Panc1 (cell line): ENCODE results near the gene RASA3.

Experiments used
- CTCF ChIP-seq: fragments of 450-650 bp; IDR thresholded peaks from 2 replicates; pipeline ENCODE4 v1.5.1; 2017; ENCODE audit warnings: mild to moderate bottlenecking
- TF ChIP-seq, protein P1 (sequence below), 2 experiments: IDR thresholded peaks; 2 replicates each; pipeline ENCODE4 v1.6.1; 2011 to 2012; ENCODE audit warnings: low read depth in 2 of 2, control low read depth in 1 of 2, low read length in 1 of 2, mild to moderate bottlenecking in 1 of 2, moderate library complexity in 1 of 2; ENCODE audit not compliant: insufficient read depth in 1 of 2

GRCh38 chr13:113943821-113944565, 188.4 kb downstream of the RASA3 start:
- no peak for TF ChIP-seq CTCF
- TF ChIP-seq, protein P1, sequence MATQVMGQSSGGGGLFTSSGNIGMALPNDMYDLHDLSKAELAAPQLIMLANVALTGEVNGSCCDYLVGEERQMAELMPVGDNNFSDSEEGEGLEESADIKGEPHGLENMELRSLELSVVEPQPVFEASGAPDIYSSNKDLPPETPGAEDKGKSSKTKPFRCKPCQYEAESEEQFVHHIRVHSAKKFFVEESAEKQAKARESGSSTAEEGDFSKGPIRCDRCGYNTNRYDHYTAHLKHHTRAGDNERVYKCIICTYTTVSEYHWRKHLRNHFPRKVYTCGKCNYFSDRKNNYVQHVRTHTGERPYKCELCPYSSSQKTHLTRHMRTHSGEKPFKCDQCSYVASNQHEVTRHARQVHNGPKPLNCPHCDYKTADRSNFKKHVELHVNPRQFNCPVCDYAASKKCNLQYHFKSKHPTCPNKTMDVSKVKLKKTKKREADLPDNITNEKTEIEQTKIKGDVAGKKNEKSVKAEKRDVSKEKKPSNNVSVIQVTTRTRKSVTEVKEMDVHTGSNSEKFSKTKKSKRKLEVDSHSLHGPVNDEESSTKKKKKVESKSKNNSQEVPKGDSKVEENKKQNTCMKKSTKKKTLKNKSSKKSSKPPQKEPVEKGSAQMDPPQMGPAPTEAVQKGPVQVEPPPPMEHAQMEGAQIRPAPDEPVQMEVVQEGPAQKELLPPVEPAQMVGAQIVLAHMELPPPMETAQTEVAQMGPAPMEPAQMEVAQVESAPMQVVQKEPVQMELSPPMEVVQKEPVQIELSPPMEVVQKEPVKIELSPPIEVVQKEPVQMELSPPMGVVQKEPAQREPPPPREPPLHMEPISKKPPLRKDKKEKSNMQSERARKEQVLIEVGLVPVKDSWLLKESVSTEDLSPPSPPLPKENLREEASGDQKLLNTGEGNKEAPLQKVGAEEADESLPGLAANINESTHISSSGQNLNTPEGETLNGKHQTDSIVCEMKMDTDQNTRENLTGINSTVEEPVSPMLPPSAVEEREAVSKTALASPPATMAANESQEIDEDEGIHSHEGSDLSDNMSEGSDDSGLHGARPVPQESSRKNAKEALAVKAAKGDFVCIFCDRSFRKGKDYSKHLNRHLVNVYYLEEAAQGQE (IDR thresholded peaks at IDR 0.05; ENCODE audit: insufficient read depth in 1 of 2, low read depth in 2 of 2, low read length in 1 of 2), result no peak
